IPS DF 4.7 (cell line): ENCODE results near the gene F13A1.

Experiments used
- DNase-seq: peaks from one replicate; pipeline ENCODE4 v3.0.0-alpha.2; 2013; ENCODE audit warnings: low spot score; ENCODE audit errors: extremely low read depth

F13A1 gene

DNA sequence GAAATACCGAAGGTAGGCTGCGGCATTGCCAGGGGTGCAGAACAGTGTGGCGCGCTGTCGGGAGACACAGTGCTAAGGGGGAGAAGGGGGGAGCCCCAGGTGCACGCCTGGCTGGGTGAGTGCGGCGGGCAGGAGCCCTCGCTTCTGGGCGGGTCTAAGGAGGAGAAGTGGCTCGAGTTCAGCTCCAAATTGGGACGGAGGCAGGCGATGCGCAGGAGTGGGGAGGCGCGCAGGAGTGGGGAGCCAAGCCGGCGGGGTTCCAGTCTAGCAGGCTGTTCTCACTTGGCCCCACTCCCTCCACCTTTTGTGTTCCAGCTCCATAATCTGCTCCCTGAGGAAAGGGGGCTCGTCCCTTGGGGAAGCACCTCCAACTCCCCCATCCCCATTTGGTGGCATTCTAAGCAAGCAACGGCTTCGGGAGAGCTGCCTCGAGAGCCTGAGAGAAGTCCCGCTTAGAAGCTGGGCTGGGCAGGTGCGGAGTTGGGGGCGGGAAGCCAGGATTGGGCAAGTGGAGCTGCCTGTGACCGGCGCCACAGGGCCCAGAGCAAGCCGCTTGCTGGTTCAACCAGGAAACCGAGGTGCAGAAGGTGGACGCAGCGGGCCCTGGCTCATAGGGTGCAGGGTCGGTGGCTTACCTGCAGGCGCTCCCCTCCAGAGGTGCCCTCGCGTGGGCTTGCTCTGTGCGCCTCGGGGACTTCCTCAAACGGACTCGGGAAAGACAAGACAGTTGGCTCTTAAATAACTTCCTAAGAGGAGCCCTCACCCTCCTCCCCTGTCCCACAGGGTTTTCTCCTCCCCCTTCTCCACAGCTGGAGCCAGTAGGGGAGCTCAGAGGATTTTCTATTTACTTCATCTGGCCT, at the start of gene F13A1:
Gene F13A1 (minus strand): TSS at position 711 of the 860 bp plus-strand sequence. CDS start 1,998 bp downstream, outside the sequence.
- DNase-seq = no peak

DNA sequence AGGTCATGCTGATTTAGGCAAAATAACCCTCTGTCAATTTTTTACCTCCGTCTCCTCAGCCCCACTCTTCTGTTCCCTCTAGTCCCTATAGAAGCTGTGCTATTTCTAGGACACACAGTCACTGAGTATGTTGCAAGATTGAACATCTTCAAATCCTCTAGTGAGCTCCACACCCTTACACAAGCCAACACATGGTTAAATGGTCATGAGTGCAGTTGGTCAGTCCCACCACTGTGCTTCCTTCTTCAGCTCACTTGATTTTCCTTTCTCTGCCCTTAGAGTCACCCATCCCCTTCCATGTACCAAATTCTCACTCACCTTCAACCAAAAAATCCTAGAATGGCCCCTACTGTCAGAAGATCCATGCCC, 48.2 kb upstream of the F13A1 start:
- no peak for DNase-seq

DNA sequence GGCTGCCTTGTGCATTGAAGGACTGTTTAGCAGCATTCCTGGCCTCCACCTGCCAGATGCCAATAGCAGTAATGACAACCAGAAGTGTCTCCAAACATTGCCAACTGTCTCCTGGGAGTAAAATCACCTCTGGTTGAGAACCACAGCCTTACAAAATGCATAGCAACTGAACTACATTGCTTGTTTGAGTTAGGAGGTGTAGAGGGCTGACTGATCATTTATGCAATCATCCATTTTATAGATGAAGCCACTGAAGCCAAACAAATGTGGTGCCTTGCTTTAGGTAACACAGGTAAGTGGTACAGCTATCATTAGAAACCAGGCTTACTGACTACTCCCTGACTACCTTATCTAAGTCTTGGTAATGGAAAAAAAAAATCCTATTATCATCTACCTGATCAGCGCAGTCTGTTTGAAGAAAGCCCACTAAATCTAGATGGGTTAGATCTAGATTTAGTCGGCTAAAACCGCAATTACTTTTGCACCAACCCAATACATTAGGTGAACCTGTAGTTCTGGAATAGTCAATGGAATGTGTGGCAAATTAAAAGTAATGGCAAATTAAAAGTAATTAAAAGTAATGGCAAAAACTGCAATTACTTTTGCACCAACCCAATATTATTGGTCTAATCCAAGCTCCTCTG, 47.7 kb upstream of the F13A1 start:
- DNase-seq = no peak

DNA sequence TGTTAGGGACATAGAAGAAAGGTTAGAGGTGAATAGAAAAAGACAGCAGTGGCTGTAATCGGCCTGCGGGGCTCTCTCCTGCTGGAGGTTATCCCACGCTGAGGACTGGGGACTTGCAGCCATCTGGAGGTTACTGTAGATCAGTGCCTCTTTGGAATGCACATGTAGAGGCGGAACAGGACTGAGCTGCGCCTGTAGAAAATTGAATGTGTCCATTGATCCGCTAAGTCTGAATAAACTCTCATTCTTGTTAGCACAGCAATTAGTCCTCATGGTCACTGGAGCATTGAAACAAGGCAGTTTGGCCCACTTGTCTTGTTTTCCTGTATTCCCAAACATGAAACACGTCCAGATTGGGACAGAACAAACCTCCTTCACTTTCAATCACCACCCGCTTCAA, 46.3 kb upstream of the F13A1 start:
- DNase-seq = no peak

DNA sequence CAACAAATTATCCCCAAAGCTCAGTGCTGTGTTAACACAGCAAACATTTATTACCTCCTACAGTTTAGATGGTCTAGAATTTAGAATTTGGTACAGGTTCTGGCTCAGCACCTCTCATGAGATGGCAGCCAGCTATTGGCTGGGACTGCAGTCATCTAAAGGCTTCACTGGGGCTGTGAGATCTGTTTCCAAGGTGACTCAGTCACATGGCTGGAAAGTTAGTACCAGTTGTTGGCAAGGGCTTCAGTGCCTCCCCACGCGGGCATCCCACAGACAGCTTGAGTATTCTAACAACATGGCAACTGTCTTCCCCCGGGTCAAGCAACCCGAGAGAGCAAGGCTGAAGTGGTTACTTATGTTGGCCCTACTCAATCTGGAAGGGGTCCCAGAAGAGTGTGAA, 44.8 kb upstream of the F13A1 start:
- no peak for DNase-seq

DNA sequence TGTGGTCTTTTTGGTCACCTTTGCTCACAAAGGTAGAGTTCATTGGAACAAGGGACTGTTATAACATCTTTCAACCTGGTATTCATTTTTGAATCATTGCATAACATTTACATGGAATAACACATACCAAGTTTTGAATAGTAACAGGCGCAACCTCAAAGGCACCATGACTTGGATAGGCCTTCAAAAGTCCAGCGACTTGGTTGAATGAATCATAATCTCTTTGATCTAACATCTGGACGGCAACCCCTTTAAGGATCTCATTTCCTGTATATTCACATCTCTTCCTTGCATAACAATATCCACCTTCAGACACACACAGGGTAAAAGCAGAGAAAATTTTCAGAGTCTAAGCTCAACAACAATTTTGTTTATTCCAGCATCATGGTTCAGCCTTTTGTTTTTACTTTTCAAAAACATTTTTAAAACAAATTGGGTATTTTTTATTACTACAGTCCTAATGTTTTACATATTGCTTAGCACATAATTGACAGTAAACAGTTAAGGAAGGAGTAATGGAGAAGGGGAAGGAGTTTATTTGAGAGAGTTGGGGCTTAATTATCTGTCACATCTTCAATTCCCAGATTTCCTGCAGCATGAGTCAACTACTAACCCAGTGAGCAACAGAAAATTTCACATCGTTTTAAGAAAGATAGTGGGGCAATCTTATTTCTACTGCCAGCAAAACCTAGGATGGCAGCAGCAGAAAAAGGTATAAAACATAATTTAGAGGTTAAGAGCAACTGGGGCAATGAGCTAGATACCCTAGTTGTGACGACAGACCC, 41.8 kb upstream of the F13A1 start:
- no peak for DNase-seq

DNA sequence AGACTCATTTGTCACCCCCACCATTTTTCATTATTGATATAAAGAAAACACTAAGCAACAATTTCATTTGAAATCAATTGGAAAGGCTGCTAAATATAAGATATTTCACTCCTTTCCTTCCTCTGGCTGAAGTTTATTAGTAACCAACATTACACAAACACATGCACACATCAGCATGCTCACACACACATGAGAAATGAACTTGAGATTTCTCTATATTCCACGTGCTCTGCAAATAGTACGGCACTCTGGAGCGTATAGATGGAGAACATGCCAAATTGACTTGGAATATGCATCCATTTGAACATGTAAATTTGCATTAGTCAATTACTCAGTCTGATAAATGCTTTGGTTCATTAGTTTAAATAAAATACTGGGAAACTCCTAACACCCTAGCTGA, 37.1 kb upstream of the F13A1 start:
- DNase-seq = no peak

DNA sequence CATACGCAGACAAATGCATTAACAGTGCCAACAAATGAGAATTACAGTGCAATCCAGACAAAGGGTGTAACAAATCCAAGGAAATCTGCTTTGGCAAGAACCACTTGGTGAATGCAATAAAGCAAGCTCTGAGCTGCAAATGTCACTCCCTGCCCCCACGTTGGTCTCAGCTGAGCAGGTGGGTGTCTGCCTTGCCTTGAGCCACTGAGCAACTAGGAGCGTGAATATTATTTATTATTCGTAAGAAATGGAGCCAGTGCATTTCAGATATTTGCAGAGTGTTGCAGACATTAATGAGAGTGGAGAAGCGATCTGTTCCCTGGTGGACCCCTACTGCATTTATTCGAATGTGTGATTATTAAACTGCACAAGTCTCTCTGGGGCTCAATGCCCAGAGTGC, 36.6 kb upstream of the F13A1 start:
- no peak for DNase-seq

DNA sequence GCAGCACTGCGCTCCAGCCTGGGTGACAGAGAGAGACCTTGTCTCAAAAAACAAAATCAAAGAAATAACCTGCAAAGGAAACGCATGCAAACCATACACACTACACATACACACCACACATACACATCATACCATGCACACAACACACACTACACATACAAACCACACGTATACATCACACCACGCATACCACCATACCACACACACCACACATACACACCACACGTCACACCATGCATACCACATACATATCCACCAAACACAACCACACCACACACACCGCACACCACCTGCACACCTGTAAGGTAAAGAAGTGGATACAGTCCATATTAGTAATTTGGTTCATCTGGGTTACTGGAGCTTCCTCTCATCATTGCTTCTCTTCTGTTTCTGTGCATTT, 32.3 kb upstream of the F13A1 start:
- no peak for DNase-seq

DNA sequence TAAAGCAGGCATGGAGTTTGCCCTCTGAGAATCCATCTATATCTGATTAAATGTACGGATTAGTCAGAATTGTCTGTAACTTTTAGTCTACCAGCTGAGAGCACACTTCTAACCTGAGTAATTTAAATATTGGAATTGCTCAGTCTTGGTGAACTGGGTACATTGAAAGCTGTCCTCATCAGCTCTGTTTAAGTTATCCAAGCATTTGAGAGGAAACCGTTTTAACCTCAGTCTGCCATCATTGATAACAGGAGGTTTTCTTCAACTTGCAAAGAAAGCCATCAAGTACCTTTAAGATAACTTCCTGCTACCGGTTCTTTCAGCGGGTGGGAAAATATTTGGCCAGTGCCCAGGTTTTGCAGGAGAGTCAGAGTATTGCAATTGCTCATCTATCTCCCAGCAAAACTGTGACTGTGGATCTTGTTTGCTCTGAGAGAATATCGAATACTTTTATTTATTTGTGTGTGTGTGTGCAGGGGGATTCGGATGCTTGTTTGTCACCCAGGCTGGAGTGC, 31.1 kb upstream of the F13A1 start:
- no peak for DNase-seq

DNA sequence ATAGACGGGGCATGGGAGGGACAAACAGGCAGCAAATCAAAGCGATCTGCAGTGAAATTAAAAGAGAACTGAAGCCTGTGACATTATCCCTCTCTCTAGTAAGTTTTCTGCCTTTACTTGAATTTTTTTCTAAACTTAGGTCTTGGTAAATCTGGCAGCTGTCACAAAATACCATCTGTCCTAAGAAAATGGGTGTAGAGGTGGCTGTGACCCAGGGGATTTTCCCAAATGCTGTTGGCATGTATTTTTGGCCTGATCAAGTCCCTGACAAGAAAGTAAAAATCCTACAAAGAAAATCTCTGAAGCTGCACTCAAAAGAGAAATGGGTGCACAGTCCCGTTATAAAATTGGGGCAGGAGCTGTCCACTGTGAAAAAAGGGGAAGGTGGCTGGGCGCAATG, 30.2 kb upstream of the F13A1 start:
- DNase-seq = no peak

DNA sequence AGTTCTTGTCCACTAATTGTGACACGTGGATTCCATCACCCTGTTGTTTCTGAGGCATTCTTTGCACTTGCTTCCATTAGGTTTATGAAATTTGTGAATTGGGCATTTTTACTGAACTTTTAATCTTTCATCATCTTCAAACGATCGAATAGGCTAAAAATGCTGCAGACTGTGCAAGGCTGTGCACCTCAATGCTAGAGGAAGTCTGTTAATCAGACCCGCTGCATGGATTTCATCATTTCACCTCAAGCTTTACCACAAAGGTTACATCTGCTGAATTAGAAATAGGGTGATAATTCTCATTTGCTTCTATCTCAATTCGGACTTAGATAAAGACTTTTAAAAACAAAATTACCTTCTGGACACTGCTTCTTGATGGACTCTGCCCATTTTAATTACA, 27.8 kb upstream of the F13A1 start:
- DNase-seq = no peak

DNA sequence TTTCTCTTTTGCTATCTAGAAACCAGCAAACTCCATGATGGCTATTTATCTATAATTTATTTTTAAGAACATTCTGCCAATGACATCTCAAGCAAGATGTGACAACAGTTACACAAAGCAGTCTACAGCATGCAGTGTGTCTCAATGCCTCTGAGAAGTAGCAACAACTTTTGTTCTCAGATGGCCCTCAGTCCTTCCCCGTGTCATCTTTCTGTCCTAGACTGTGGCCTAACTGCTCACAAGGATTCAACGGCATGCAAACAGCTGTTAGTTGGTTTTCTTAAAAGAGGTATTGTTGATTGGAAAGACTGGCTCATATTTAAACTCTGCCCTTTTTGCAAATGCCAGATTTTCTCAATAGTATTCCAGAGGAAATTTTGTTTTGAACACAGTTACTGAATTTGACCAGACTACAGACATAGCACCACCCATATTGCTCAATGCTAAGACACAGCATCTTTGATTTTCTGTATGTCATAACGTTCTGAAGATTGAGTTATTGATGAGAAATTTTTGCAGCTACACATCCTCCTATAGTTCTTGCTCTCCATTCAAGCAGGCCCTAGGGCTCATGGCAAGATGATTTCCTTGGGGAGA, 26.1 kb upstream of the F13A1 start:
- no peak for DNase-seq

DNA sequence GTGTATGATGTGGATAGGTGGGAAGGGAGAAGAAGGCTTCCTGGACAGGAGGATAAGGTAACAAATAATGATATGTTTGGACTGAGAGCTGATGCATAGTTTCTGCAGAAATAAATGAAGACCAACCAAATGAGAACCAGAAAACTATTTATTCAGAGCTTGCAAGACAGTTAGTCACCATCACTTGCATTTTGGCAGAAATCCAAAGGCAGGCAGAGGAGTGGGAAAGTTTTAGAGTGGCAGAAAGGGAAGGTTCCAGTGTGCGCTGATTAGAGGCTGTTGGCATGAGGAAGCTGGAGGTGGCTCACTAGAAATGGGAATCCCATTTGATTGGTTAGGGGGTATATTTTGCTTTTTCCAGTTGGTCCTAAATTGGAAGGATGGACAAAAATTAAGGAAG, 13.0 kb upstream of the F13A1 start:
- no peak for DNase-seq

DNA sequence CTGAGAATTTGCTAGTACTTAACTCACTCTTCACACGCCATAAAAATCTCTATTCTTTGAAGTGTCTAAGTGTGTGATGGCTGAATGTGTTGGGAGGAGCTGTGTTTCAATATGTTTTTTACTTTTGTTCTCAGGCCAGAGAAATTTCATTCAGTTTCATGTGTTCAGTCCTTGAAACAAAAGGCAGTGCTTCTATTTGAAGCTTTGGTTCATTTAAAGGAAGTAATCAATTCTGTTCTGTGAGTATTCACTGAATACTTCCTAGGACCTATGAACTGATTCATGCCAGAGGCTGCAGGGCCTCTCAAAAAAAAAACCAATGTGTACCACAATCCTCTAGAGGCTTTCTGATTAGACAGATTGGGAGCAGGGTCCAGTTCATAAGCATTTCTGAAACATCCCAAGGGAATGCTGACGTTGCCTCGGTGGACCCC, 12.4 kb upstream of the F13A1 start:
- DNase-seq = no peak

DNA sequence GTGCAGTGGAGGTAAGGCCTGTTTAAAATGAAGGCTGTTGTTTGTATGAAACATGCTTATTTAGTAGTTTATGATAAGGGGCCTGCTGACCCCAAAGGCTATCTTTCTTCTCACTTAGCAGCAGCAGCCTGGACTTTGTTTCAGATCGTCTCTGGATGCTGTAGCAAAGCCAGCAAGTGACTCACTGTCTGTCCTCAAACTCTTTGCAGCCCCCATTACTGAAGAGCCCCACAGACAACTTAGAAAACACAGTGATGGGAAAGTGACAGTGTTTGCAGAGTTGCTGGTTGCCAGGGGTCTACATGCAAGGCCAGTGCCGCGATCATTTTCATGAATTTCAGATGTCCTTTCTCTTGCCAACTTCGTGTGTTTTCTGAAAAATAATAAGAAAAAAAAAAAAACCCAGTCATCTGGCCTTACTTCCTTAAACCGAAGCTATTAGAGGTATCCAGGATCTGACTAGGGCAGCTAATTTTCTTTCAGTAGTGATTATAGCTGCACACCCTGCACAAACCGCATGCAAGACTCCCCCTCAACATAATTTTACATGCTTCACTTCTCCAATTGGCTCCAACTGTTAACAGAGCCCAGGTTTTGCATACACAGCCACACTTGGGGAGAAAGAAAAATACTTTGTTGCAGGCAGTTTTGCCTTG, 11.6 kb upstream of the F13A1 start:
- DNase-seq = no peak

DNA sequence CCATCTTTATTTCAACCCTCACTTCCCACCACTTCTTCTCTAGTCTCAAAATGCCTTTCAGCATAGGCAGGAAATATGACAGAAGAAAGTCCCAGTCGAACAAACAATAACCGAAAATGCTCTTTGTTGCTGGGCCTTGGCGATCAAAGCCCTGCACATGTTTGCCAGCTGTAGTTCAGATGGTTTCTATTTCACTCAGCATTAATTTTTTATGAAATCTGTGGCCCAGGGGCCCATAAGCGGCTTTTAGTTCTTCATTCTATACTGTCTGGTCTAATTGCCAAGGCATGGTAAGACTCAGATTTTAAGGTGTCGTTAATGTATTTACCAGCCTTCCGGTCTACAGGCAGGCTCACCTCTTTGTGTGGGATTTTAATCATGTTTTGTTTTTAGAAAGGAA, 10.9 kb upstream of the F13A1 start:
- no peak for DNase-seq

DNA sequence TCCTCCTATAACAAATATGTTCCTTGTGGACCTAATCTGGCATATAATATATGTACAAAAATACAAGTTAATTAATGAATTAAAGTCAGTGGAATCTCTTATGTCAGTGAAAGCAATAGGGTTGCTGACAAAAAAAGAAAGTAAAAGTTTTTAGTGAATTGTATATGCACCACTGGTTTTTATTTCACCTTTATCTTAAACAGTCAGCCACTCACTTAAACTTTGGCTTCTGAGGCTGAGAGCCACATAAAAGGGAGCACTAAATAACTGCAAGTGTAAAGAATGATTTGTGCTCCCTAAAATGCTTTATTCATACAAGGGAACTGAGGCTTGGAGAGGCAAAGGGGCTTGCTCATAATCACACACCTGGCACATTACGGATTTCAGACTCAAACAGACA, 9.9 kb upstream of the F13A1 start:
- DNase-seq = no peak

DNA sequence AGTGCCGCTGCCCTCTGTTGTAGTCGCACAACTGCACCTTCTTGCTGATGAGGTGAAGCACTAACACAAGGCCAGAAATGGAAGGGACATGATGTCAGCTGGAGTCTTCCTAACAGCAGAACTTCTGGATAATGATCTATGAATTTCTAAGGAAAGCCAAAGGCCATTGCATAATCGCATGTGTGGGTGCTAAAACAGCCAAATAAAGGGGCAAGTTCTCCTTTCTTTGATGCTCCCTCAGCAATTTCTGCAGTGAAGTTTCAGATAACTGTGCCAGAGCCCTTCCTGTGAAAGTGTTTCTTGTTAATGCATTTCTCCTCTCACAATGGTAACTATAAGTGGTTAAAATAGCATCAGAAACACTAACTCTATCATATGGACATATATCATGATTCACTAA, 8.0 kb upstream of the F13A1 start:
- DNase-seq = no peak

DNA sequence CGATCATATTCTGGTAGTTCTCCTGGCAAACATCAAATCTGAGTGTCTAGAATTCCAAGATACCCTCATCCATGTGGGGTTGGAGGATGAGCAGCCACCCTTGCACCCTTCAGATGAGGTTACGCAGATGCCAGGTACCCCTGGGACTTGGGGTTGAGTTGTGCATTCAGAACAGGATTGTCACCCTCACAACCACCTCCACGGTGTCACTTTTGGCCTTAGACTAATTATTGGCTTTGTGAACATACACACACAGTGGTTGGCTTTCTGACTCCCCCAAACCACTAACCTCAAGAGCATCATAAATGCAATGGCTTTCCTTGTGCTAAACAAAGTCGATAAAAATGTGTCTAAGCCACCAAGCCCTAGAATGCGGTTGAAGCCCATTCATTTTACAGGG, 2.9 kb upstream of the F13A1 start:
- no peak for DNase-seq

DNA sequence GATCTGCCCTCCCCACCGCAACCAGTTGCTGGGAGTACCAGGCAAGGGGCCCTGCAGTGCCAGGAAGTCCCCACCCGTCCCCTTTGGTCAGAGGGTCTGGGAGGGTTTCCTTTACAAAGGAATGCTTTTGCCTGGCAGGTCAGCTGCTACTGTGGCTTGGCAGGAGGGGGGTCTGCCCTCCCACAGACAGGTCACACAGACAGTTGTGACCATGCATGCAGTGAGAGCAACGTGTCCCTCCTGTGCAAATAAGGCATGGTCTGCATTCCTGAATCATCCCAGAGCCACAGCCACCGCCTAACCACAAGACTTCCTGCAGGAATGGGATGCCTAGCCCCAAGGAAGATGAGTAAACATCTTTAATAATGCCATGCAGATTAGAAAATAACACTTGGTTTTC, 439 bp upstream of the F13A1 start:
- no peak for DNase-seq
